ENCODE measurements around the gene TSEN54. TPM values are rescaled to one million over a fixed set of nuclear protein-coding genes. Genes with fewer than 3 reads are reported as not detected.

The TSEN54 gene
- total RNA-seq, 1 experiment from 2014 or later = 43.9 TPM

GRCh38 chr17:75488693-75489510, 27.4 kb upstream of the TSEN54 start:
- DNase-seq (ENCODE audit: low spot score) = no peak

- DNase-seq (ENCODE audit: low spot score) = no peak
These were observed 26.8 kb upstream of the TSEN54 start for GRCh38 chr17:75489511-75489955.

GRCh38 chr17:75490173-75490743, 26.1 kb upstream of the TSEN54 start:
- DNase-seq (ENCODE audit: low spot score) = no peak

GRCh38 chr17:75490953-75491649, 25.2 kb upstream of the TSEN54 start:
- DNase-seq (ENCODE audit: low spot score) = no peak

GRCh38 chr17:75491680-75492079, 24.6 kb upstream of the TSEN54 start:
- DNase-seq (ENCODE audit: low spot score) = no peak

GRCh38 chr17:75492555-75493168, 23.7 kb upstream of the TSEN54 start:
- DNase-seq (ENCODE audit: low spot score) = no peak

- no peak for DNase-seq (ENCODE audit: low spot score)
These were observed 22.7 kb upstream of the TSEN54 start for GRCh38 chr17:75493476-75494129.

GRCh38 chr17:75494326-75494877, 21.9 kb upstream of the TSEN54 start:
- no peak for DNase-seq (ENCODE audit: low spot score)

GRCh38 chr17:75496005-75496404, 20.3 kb upstream of the TSEN54 start:
- no peak for DNase-seq (ENCODE audit: low spot score)

GRCh38 chr17:75498039-75498725, 18.1 kb upstream of the TSEN54 start:
- no peak for DNase-seq (ENCODE audit: low spot score)

- DNase-seq (ENCODE audit: low spot score) = no peak
These were observed 17.6 kb upstream of the TSEN54 start for GRCh38 chr17:75498726-75499213.

GRCh38 chr17:75499313-75500022, 16.9 kb upstream of the TSEN54 start:
- DNase-seq (ENCODE audit: low spot score) = no peak

GRCh38 chr17:75500419-75501216, 15.7 kb upstream of the TSEN54 start:
- no peak for DNase-seq (ENCODE audit: low spot score)

- DNase-seq (ENCODE audit: low spot score) = no peak
These were observed 14.8 kb upstream of the TSEN54 start for GRCh38 chr17:75501378-75502071.

- no peak for DNase-seq (ENCODE audit: low spot score)
These were observed 14.1 kb upstream of the TSEN54 start for GRCh38 chr17:75502072-75502720.

GRCh38 chr17:75502721-75503329, 13.5 kb upstream of the TSEN54 start:
- DNase-seq (ENCODE audit: low spot score) = no peak

GRCh38 chr17:75503337-75503950, 12.9 kb upstream of the TSEN54 start:
- DNase-seq (ENCODE audit: low spot score) = no peak
